ENCODE results near the gene CACNA1C.

Gene CACNA1C

DNA sequence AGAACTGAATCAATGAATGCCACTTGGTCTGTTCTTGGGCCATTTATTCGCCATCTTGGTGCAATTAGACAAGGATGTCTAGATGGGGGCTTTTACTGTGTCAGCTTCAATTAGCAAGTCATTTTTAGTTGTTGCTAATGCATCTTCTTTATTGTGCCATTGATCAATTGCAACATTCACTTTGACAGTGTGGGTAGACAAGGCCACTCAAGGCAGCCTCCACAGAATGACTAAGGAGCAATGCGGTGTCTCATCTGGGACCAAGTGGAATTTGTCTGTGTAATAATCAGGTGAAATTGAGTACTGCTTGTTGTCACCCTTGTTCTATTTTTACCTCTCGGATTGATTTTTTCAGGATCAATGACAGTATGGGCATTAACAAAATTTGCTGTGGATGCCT is 275.9 kb downstream of the CACNA1C start:
- DNase-seq: no peak

DNA sequence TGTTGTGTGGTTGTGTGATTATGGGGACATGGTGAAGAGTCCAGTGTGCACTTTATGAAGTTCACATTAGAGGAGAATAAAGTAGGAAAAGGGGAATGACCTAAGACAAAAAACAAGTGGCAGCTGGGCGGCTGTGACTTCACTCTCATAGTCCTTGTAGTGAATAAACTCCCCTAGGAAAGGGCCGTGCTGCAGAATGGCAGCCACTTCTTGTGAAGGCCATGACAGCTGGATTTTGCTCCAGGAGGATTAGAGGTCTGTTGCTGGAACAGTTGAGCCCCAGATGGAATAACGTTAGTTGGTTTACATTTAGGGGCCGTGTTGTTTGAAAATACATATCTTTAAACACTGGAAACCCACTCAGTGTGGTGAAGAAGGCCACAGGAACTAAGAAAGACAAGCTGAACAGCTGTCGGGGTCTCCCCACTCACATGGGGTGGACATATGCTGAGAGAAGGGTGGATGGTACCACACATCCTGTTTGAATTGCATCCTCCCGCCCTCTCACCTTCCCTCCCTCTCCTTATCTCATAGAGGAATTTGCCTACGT is 276.9 kb downstream of the CACNA1C start:
- DNase-seq: no peak

DNA sequence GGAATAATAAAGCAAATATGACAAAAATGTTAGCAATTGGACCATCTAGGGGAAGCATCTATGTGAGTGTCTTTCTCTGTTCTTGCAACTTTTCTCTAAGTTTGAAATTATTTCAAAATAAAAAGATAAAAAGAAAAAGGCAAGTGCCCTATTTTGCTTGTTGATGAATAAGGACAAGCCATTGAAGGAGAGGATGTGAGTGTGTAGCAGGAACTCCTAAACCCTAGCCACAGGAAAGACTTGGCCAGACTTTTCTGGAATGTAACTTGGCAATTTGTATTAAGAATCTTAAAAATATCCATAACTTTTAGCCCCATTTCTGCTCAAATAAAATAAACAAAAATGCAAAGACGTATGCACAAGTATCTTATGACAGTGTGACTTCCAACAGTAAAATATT is 279.4 kb downstream of the CACNA1C start:
- no peak for DNase-seq

DNA sequence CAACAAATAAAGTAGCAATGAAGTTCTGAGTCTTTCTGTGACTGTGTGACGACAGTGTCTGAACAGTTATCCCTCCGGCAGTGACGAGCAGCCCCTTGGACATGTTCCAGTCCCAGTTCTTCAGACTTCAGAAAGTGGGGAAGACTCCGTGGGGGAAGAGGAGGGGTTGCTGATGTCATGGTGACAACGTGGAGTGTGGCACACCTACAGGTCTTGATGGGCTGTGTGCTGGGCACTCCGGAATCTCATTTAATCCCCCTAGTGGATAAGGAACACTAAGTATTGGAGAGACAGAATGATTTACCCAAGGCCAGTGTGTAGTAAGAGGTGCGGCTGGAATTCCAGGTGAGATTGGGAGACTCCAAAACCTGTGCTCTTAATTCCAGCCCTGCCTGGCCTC is 280.2 kb downstream of the CACNA1C start:
- DNase-seq: no peak

DNA sequence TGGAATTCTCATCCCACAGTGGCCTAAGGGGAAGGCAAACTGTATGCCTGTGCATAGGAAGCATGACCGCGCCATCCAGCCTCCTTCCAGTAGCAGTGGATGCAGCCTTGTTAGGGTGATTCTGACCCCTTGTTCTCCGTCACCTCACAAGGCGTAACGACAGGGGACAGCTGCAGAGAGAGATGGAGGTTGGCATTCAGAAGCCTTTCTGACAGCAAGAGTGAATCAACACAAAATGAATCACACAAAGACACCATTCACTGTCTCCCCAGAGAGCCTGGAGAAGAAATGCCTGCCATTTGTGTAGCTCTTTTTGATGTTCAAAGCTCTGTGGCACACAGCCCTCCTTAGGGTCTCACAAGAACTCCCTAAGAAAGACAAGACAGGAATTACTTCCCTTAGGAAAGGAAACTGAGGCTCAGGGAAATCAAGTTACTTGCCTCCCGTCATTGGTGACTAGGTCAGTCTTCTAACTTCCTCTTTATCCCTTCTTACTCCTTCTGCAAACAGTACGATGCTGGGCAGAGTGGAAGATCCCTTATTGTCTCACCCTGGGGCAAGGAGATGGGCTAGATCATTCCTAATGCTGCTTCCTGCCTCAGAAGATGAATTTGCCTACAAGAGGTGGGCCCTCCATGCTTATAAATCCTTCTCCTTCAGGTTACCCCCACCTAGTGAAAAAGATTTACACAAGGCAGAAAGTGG is 280.9 kb downstream of the CACNA1C start:
- no peak for DNase-seq

DNA sequence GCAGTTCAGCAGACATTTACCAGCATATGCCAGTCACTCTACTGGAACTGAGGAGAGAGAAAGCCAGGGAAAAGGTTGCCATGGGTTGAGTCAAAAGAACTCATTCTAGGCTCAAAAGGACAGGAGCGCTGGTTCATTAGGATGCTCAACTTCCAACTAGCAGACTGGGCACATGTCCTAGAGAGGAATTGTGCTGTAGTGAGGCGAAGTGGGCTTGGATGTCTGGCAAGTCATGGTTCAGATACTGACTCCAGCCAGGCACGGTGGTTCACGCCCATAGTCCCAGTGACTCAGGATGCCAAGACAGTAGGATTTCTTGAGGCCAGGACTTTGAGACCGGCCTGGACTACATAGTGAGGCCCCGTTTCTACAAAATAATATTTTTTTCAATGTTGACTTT is 281.5 kb downstream of the CACNA1C start:
- no peak for DNase-seq

DNA sequence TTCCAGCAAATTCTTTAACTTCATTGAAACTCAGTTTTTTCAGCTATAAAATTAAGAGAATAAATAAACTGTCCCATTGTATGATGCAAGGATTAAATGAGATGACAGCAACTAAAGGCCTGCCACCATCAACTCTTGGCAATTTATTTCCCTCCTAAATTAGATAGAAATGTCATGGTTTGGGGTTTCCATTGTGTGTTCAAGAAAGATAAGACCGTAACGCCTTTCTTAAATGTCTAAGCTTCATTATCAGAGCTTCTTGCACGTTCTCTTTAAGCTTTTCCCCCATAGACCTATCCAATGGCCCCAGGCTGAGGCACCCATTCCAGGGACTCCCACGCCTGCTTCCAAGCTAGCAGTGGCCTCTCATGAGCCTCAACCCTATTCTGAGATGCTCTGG is 281.9 kb downstream of the CACNA1C start:
- no peak for DNase-seq

DNA sequence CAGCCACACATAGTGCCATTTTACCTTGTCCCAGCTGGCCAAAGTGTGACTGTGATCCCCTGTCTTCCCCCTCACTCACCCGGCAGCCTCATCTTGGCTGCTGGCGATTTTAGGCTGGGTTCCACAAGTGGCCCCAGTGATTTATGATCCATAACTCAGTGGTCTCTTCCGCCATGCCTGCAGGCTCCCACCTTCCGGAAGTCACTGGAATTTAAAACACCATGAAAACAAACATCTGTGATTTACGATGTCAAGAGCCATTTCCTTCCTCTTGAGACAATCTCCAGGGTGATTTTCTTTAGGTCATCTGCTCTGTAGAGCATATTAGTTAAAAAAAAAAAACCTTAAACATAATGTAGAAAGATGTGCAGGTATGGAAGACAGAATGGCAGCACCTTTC is 282.3 kb downstream of the CACNA1C start:
- no peak for DNase-seq

DNA sequence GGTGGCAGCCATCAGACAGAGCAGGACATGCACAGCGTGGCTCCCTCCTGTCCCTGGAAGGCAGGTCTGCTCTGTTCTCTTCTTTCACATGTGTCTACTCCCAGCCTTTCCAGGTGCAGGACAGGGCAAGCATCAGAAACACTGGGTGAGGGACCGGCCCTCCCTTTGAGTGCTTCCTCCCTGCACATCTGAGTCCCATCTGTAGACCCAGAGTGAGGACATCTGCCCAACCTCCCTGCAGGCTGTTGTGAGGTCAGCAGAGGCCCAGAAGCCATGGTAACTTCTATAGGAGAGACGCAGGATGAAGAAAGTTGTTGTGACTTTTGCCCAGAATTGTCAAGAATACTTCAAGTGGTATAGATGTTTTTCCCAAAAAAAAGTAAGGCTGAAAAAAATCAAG is 282.7 kb downstream of the CACNA1C start:
- DNase-seq: no peak

DNA sequence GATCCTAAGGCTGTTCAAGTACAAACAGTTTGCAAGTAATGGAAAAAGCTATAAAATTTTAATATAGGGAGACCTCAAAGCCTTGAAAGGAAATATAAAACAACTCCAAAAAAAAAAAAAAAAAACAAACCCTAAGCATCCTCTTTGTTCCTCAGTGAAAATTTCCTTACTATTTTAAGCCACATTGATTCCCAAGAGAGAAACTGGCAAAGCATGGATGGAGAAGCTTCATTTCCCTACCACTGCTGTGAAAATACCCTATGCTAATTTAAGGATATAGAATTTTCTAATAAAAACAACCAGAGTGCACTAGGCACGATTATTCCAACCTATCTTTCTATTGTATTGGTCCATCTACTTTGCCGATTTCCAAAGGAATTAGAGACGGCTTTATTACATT is 283.1 kb downstream of the CACNA1C start:
- no peak for DNase-seq

DNA sequence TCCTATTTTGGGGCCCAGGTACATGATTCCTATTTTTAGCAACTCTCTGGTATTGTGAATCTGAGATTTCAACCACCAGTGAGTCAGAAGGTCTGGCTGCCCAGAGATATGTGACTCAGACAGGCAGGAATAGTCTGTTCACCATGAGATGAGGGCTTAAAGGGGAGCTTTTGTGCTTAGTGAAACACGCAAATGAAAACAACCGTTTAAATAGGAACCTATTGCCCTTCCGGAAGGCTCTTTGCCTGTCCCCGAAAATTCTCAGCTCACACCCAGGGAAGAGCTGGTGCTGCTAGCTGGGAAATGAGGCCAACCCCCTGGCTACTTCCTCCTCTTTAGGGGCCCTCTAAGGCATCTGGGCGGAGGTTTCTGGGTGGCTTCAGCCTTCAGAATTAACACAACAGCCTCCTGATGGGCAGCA is 283.6 kb downstream of the CACNA1C start:
- DNase-seq: no peak

DNA sequence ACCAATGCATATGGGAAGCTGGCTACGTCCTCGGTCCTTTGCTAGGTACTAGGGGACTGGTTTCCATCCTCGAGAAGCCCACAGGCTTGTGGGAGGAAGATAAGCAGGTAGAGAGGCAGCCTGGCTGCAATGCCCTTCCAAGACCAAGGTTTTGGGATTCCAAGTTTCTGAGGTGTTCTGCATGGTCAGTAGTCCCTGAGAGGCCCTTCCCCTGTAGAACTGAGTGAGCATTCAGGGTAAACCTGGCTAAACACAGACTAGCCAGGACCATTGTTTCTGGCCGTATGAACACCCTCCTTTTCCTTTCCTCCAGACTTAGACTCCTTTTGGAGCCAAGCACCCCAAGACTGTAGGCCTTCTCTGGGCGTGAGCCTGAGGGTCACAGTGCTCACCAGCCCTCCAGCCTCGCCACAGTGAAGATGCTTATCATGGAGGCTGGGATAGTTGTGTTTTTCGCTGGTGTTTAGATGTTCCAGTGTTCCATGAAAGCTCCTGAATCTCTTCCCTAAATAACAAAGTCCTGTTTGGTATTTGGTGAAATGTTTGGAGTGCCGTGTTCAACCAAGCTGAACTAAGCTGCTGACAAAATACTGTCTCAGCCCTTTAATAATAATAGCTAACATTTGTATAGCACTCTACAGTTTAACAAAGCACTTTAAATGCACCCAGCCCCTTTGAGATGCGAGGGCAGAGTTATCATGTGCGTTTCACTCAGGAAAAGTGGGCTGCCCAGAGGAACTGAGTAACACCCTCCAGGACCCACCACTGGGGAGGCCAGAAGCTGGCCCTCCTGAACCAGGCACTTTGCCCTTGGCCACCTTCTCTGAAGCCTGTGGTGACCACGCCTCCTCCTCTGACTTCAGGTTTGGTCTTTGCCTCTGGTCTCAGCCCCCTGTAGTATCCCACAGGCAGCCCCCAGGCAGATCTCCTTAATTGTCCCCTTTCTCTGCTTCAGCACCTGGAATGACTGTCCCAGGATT is 284.5 kb downstream of the CACNA1C start:
- no peak for DNase-seq

DNA sequence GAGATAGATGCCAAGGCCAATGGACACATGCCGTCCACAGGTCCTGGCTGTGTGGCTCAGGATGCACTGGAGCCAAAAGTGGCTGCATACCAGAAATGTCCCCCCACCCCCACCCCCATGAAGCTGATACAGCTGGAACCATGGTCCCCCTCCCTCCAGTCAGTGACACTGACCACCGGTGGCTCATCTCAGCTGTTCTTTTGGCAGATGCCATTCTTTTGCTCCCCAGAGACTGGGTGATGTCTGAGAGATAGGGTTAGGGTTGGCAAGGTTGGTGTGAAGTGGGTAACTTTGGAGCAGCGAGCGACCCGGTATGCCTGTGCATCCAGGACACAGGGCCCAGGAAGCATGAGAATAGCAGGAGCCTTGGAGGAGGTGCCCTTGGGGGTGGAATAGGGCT is 285.6 kb downstream of the CACNA1C start:
- DNase-seq: no peak

DNA sequence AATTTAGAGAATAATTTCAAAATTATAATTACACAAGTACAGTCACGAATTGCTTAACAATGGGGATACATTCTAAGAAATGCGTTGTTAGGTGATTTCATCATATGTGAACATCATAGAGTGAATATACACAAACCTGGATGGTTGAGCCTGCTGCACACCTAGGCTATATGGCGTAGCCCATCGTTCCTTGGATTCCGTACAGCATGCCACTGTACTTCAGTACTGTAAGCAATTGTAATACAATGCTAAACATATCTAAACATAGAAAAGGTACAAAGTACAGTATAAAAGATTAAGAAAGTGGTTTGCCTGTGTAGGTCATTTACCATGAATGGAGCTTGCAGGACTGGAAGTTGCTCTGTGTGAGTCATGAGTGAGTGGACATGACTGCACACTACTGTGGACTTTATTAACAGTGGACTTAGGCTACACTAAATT is 286.2 kb downstream of the CACNA1C start:
- no peak for DNase-seq

DNA sequence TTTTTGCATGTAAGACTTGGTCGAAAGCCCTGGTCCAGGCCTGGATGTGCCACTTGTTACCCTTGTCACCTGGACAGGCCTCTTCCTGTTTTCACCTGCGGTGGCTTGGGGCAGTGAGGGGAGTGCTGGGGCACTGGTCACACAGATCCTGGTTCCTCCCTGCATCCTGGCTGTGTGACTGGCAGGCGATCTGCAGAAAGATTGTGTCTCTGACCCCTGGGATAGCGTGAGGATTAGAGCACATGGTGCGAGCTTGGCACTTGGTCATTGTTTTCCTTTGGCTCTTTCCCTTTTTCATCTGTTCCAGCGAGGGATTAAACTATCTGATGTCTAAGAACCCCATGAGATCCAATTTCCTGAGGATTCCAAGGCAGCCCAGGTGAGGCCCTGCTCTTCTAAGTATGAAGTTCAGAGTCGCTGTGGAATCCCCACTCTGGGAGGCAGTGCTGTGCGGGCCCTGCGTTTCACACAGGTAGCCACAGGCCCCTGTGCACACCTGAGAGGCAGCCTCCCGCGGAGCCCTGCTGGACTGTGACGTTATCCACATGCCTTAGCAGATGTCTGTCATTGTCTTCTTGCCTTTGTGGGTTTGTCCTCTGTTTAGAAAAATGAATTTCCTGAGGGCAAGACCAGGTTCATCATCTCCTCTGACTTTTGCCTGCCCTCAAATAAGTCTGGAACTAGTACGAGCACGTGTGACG is 288.4 kb downstream of the CACNA1C start:
- no peak for DNase-seq

DNA sequence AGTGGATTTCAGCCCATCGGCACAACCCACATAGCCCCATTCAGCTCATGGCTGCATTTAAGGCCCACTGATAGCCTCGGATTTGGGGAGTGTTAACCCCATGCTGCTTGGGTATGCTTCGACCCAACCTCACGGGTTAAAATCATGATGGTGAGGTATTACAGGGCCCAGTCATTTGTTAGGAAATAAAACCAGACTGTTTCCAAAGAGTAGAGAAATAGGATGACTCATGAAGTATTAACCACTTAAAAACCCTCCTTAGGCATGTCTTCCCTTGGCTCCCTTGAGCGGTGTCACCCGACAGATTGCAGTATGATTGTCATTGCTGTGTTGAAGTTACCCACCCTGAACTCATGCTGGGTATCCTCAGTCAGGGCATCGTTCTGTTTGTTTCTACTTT is 289.1 kb downstream of the CACNA1C start:
- no peak for DNase-seq

DNA sequence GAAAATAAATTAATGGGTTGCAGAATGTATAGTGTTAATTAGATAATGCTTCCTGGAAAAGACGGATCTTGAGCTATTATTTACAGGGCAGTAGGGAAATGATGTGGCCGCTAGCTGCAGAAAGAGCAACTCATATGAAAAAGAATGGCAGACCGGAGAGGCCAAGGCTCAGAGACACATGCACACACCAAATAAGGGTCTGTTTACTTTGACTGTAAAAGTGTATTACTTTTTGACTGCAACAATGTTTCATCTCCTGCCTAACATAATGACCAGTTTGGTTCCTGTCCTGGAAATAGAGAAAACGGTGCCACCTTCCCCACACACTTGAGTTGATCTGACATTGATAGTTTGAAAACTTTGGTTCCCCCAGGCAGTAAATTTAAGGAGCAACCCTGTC is 290.9 kb downstream of the CACNA1C start:
- peak; percentile 1 for DNase-seq

DNA sequence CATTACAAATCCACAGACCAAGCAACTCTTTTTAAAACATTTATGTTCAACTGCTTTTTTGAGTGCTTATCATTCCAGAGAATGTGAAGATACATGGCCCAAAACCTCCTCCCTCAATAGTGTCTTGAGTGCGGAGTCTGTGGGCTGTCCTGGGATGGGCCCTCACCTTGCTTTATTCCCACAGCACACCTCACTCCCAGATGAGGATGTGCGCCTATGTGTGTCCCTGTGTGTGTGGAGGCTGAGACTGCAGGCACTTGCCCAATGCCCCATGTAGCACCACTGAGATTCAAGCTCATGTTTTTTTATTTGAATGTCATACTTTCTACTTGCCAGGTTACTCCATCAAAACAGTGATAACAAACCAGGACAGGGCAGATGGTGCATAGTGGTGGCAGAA is 291.7 kb downstream of the CACNA1C start:
- no peak for DNase-seq

DNA sequence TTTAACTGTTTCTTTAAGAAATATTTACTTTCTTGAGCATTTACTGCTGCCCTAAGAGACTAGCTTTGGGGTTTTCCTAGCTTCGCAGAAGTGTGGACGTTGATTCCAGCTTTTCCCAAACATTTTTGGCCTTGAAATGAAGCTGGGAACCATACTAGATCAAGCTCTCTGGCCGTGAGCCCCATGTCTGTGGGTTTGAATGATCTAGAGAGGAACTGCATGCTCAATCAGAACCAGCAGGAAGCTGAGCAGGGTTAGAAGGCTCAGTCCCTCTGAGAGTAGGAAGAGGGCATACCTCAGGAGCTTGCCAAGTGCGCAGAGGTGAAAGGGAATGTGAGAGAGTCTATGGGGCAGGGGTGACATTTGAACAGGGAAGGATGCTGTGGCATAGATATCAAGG is 292.1 kb downstream of the CACNA1C start:
- peak; percentile 50 for DNase-seq

DNA sequence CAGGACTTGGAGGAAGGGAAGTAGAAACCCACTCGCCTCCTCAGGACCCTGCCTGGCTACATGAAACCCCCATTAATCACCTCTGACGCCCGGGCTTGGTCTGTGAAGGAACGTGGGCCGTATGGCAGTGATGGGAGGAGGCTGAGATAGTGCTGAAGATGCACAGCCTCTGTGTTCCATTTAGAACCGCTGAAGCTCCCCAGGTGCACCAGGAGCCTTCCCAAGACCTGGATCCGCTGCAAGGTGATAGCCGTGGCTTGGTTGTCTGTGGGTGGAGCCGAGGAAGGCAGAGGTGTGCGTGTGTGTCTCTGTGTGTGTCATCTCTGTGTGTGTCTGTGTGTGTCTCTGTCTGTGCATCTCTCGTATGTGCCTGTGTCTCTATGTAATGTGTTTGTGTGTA is 293.1 kb downstream of the CACNA1C start:
- peak; percentile 12 for DNase-seq

DNA sequence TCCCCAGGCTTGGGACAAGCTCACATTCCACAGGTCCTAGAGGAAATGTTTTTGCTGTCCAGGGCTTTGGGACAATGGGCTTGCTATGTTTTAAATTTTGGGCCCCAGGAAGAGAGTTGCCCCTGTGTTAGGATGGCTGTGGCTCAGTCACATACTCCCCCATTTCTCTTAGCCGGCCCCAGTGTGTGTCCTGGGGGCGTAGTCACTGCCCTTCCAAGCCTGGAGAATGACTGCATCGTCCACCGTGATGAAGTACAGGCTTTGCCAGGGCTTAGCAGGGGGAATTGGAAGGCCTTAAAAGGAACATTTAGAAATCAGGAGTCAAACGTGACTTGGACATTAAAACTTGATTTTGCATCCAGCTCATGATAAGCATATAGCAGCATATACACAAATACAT is 293.6 kb downstream of the CACNA1C start:
- DNase-seq: peak; percentile 12

DNA sequence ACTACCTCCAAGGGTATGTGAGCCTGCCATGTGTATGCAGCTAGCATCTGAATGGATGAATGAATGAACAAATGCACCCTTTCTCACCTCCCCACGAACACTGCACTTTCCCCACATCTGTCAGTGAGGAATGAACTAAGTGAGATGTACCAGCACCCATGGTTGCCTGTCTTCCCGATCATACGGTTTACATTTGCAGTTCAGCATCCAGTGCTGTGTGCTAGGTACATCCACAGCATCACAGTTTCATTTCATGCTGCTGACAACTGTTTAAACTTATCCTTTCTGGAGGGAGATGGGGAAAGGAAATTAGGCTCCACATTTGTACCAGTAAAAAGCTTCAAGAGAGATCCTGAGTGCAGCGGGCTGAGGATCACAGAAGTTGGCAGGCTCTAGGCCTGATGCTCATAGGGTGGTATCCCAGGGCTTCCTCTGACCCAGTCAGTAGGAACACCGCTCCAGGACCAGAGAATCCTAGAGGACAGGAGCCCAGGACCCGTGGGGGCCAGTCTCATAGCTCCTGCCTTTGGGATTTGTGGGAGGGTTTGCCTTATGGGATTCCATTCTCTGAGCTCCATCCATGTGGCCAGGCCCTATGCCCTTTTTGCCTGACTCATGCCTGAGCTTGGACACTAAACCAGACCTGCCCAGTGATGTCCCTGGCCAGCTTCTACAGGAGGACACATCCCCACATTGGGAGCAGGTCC is 294.5 kb downstream of the CACNA1C start:
- DNase-seq: peak; percentile 3

Measured in right hindlimb (tissue), 1 donor.